Peyer's patch (tissue), 4 donors: ENCODE data around the gene ZNF732.

Source experiments
- POLR2A ChIP-seq, 2 donors: fragments of 450-650 bp; IDR thresholded peaks; one replicate each; pipeline ENCODE4 v1.5.1; 2017; ENCODE audit warnings: antibody characterized with exemption in 2 of 2, mild to moderate bottlenecking in 2 of 2, moderate library complexity in 2 of 2
- TF ChIP-seq, protein P1 (sequence below), 6 experiments: fragments of 450-650 bp in 4 of 6; fragments of 200-600 bp in 2 of 6; sonication (generic) in 1 of 6; IDR thresholded peaks; one replicate each; pipeline ENCODE4 v1.5.1; 2017 to 2019; ENCODE audit warnings: antibody characterized with exemption in 6 of 6, mild to moderate bottlenecking in 3 of 6, moderate library complexity in 1 of 6

DNA sequence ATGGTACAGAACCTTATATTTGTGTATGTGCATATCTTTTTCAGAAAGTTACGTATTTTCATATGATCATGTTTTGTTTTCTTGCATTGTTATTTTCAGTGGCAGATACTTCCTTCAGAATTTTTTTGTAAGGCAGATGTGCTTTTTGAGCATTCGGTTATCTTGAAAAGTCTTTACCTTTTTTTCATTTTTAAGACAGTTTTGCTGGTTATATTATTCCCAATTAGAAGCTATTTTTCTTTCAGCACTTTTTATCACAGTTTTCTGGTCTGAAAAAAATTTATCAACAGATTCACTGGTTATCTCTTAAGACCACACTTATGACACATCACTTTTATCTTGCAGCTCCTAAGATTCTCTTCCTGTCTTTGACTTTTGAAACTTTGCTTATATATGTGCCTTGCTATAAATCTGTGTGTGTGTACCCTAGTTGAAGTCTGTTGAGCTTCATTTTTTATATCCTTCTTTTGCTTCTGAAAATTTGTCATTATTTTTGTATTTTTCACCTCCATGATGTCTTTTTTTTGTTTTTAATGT, 53.1 kb downstream of the ZNF732 start:
- TF ChIP-seq, protein P1, sequence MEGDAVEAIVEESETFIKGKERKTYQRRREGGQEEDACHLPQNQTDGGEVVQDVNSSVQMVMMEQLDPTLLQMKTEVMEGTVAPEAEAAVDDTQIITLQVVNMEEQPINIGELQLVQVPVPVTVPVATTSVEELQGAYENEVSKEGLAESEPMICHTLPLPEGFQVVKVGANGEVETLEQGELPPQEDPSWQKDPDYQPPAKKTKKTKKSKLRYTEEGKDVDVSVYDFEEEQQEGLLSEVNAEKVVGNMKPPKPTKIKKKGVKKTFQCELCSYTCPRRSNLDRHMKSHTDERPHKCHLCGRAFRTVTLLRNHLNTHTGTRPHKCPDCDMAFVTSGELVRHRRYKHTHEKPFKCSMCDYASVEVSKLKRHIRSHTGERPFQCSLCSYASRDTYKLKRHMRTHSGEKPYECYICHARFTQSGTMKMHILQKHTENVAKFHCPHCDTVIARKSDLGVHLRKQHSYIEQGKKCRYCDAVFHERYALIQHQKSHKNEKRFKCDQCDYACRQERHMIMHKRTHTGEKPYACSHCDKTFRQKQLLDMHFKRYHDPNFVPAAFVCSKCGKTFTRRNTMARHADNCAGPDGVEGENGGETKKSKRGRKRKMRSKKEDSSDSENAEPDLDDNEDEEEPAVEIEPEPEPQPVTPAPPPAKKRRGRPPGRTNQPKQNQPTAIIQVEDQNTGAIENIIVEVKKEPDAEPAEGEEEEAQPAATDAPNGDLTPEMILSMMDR (IDR thresholded peaks at IDR 0.05), result no peak
- no peak for TF ChIP-seq POLR2A (IDR thresholded peaks at IDR 0.05)
